ENCODE measurements around the gene QSOX1.

GRCh38 chr1:180160357-180160756 lies 5.7 kb downstream of the QSOX1 start:
- TF ChIP-seq POLR2AphosphoS5 (IDR thresholded peaks at IDR 0.05; ENCODE audit: borderline replicate concordance, low read depth, low read length) (no peak), EZH2 (IDR thresholded peaks at IDR 0.05) (no peak)

All from SK-N-MC (cell line).